Measurements from ENCODE around the gene DNAJB8.

- TF ChIP-seq BHLHE40 (IDR thresholded peaks at IDR 0.05; ENCODE audit: borderline replicate concordance) = no peak
- no peak for TF ChIP-seq TARDBP (IDR thresholded peaks at IDR 0.05)
- TF ChIP-seq FOXM1 (IDR thresholded peaks at IDR 0.05; ENCODE audit: borderline replicate concordance) = no peak
- TF ChIP-seq SP1 (IDR thresholded peaks at IDR 0.05) = no peak
- TF ChIP-seq FOXK2 (IDR thresholded peaks at IDR 0.05) = no peak
- no peak for TF ChIP-seq CTBP1 (IDR thresholded peaks at IDR 0.05; ENCODE audit: borderline replicate concordance)
Measured at GRCh38 chr3:128456776-128457715, 9.6 kb downstream of the DNAJB8 start.
